A673 (cell line): ENCODE measurements around the gene KCNIP2. TPM values are rescaled to one million over a fixed set of nuclear protein-coding genes. Genes with fewer than 3 reads are reported as not detected.

Experiments used
- BruUV-seq: library from RNA; stranded (reverse); fragments of 400-500 nt; replicated peaks from 2 replicates; lab custom pipeline; 2021; lab: Mats Ljungman, UMichigan
- CTCF ChIA-PET: fragments of 300-600 bp; sonication (Branson Sonifier 250); formaldehyde crosslinking; loops from one replicate; lab custom pipeline; 2022; ENCODE audit warnings: antibody characterized with exemption; lab: Charles Lee
- POLR2A ChIA-PET: fragments of 300-600 bp; sonication (Branson Sonifier 250); formaldehyde crosslinking; loops from one replicate; lab custom pipeline; 2022; ENCODE audit warnings: antibody characterized with exemption; ENCODE audit not compliant: low non-redundant PET; lab: Charles Lee
- DNase-seq: peaks from one replicate; pipeline ENCODE4 v3.0.0-alpha.2; 2015; ENCODE audit warnings: low spot score
- H3K27ac ChIP-seq: fragments of 200-600 bp; sonication (generic); 2 replicates; pipeline ENCODE4 v1.5.1; 2016; ENCODE audit warnings: mixed run types, low read depth, mild to moderate bottlenecking, mixed read lengths, antibody characterized with exemption, low read length; ENCODE audit not compliant: poor library complexity, severe bottlenecking
- H3K27me3 ChIP-seq: fragments of 200-600 bp; sonication (generic); replicated peaks from 2 replicates; pipeline ENCODE4 v1.6.1; 2017; ENCODE audit warnings: mixed run types, low read depth, mild to moderate bottlenecking, mixed read lengths, antibody characterized with exemption, low read length; ENCODE audit not compliant: insufficient read depth, poor library complexity
- H3K36me3 ChIP-seq: fragments of 200-600 bp; sonication (generic); 2 replicates; pipeline ENCODE4 v1.6.1; 2016; ENCODE audit warnings: mixed run types, mild to moderate bottlenecking, mixed read lengths, antibody characterized with exemption, low read length; ENCODE audit not compliant: insufficient read depth, poor library complexity, severe bottlenecking
- H3K4me1 ChIP-seq: fragments of 200-600 bp; sonication (generic); 2 replicates; pipeline ENCODE4 v1.6.1; 2017; ENCODE audit warnings: mixed run types, mild to moderate bottlenecking, mixed read lengths, antibody characterized with exemption, low read length; ENCODE audit not compliant: insufficient read depth, poor library complexity, severe bottlenecking
- H3K4me3 ChIP-seq: fragments of 200-600 bp; sonication (generic); 2 replicates; pipeline ENCODE4 v1.5.1; 2016; ENCODE audit warnings: low read depth, mixed run types, mild to moderate bottlenecking, mixed read lengths, low read length; ENCODE audit not compliant: poor library complexity, severe bottlenecking
- H3K9me3 ChIP-seq: fragments of 200-600 bp; sonication (generic); 2 replicates; pipeline ENCODE4 v1.6.1; 2016; ENCODE audit warnings: mixed run types, low read depth, mild to moderate bottlenecking, mixed read lengths, antibody characterized with exemption, low read length; ENCODE audit not compliant: poor library complexity, severe bottlenecking
- CTCF ChIP-seq: fragments of 300-800, 200-600 bp; sonication (generic); conservative IDR thresholded peaks from 2 replicates; pipeline ENCODE4 v1.5.1; 2017; ENCODE audit warnings: low read depth, mild to moderate bottlenecking, antibody characterized with exemption, low read length, moderate library complexity, mixed read lengths
- EZH2 ChIP-seq: fragments of 200-600 bp; sonication (generic); IDR thresholded peaks from 2 replicates; pipeline ENCODE4 v1.6.1; 2017; ENCODE audit warnings: borderline replicate concordance, low read depth, mild to moderate bottlenecking, mixed read lengths, antibody characterized with exemption, low read length; ENCODE audit not compliant: poor library complexity, severe bottlenecking
- intact Hi-C: fragments of 100-400 bp; cut with micrococcal nuclease; formaldehyde crosslinking; loops from one replicate; pipeline ENCODE4 v1.10.0; 2022; ENCODE audit not compliant: unreplicated experiment
- total RNA-seq: library from RNA; stranded (reverse); gene quantifications from 2 replicates; pipeline ENCODE4 v1.2.3, GENCODE V29; 2021

Gene KCNIP2
- total RNA-seq, 1 experiment from 2014 or later: 0.86 TPM

- TF ChIP-seq EZH2 (no peak), CTCF (no peak; the same call in 1 of the 2 replicates)
- DNase-seq: no peak
- POLR2A ChIA-PET: no interaction called here
- H3K27ac ChIP-seq: no peak overlapping the region
- peaks cover 12% of the 10 kb centered on the region for H3K36me3 ChIP-seq
- H3K4me3 ChIP-seq: peak overlapping the region; percentile 2
- CTCF ChIA-PET: interaction anchor here (1.3 kb wide), 2 partner anchors 178 to 566 kb away, joined by 12 to 35 read pairs; no protein-coding TSS in a partner anchor
- peaks cover 28% of the 10 kb centered on the region for H3K4me1 ChIP-seq
- H3K9me3 ChIP-seq: no peaks in the 10 kb centered on the region
- BruUV-seq: no TSS peak
- intact Hi-C loops: loop anchor here (1.0 to 5.0 kb wide), 2 partner anchors 37 to 178 kb away; partner anchors contain the start of gene OGA
- H3K27me3 ChIP-seq: peaks cover 16% of the 10 kb centered on the region
These were observed 63.3 kb downstream of the KCNIP2 start for GRCh38 chr10:101780187-101780817.

GRCh38 chr10:101779544-101780186, 63.9 kb downstream of the KCNIP2 start:
- Histone ChIP-seq H3K4me3 (peak overlapping the region; percentile 2), H3K36me3 (peaks cover 6% of the 10 kb centered on the region), H3K9me3 (no peaks in the 10 kb centered on the region), H3K27me3 (peaks cover 22% of the 10 kb centered on the region), H3K4me1 (peaks cover 31% of the 10 kb centered on the region), H3K27ac (no peak overlapping the region)
- DNase-seq: peak; percentile 79
- ChIA-PET CTCF (interaction anchor here (1.2 kb wide), 1 partner anchor 10 kb away, joined by 4 read pairs; no protein-coding TSS in a partner anchor), POLR2A (interaction anchor here (0.6 kb wide), 1 partner anchor 247 kb away, joined by 3 read pairs; no protein-coding TSS in a partner anchor)
- no peak for TF ChIP-seq EZH2
- TF ChIP-seq CTCF: peak; percentile 91
- no TSS peak for BruUV-seq
- intact Hi-C loops: loop anchor here (1.0 to 5.0 kb wide), 2 partner anchors 38 to 177 kb away; partner anchors contain the start of gene OGA

- H3K27me3 ChIP-seq: peaks cover 29% of the 10 kb centered on the region
- CTCF ChIA-PET: interaction anchor here (0.9 to 1.2 kb wide), 2 partner anchors 9 to 176 kb away, joined by 3 to 4 read pairs; no protein-coding TSS in a partner anchor
- BruUV-seq: no TSS peak
- H3K4me1 ChIP-seq: peaks cover 26% of the 10 kb centered on the region
- POLR2A ChIA-PET: interaction anchor here (0.5 to 0.6 kb wide), 2 partner anchors 246 to 264 kb away, joined by 3 read pairs; no protein-coding TSS in a partner anchor
- DNase-seq: no peak
- H3K9me3 ChIP-seq: no peaks in the 10 kb centered on the region
- no peak overlapping the region for H3K4me3 ChIP-seq
- TF ChIP-seq CTCF (no peak), EZH2 (no peak)
- no peaks in the 10 kb centered on the region for H3K36me3 ChIP-seq
- intact Hi-C loops: no loop called here
- no peak overlapping the region for H3K27ac ChIP-seq
These were observed 64.6 kb downstream of the KCNIP2 start for GRCh38 chr10:101778781-101779543.
